ENCODE data around the gene THSD4.

GRCh38 chr15:71393383-71393782, 278.1 kb downstream of the THSD4 start:
- TF ChIP-seq POLR2A (IDR thresholded peaks at IDR 0.05) (no peak), CTCF (IDR thresholded peaks at IDR 0.05) (no peak)

Measured in sigmoid colon (tissue), 3 donors.